Glutamatergic neuron (in vitro differentiated cells): ENCODE results near the gene LAMC2. TPM values are rescaled to one million over a fixed set of nuclear protein-coding genes. Genes with fewer than 3 reads are reported as not detected.
A peak's percentile ranks its signal among the peaks of the same experiment; 100 is the strongest.

Source experiments
- DNase-seq: peaks from one replicate; pipeline ENCODE4 v3.0.0; 2022
- H3K27ac Mint-ChIP-seq: one replicate; pipeline ENCODE4 v1.8.0; 2020; ENCODE audit warnings: mild to moderate bottlenecking, mixed read lengths, inconsistent platforms; ENCODE audit not compliant: unreplicated experiment
- H3K27me3 Mint-ChIP-seq: one replicate; pipeline ENCODE4 v1.8.0; 2020; ENCODE audit warnings: mild to moderate bottlenecking, moderate library complexity, mixed read lengths, inconsistent platforms; ENCODE audit not compliant: unreplicated experiment
- H3K36me3 Mint-ChIP-seq: one replicate; pipeline ENCODE4 v1.8.0; 2020; ENCODE audit warnings: mild to moderate bottlenecking, mixed read lengths, inconsistent platforms; ENCODE audit not compliant: unreplicated experiment
- H3K4me1 Mint-ChIP-seq: one replicate; pipeline ENCODE4 v1.8.0; 2020; ENCODE audit warnings: mild to moderate bottlenecking, low read depth, mixed read lengths, inconsistent platforms; ENCODE audit not compliant: unreplicated experiment
- H3K4me3 Mint-ChIP-seq: one replicate; pipeline ENCODE4 v1.8.0; 2020; ENCODE audit warnings: mild to moderate bottlenecking, mixed read lengths, inconsistent platforms; ENCODE audit not compliant: unreplicated experiment
- H3K9me3 Mint-ChIP-seq: one replicate; pipeline ENCODE4 v1.8.0; 2020; ENCODE audit warnings: mild to moderate bottlenecking, moderate library complexity, mixed read lengths, inconsistent platforms; ENCODE audit not compliant: unreplicated experiment
- total RNA-seq: library from RNA; stranded (reverse); fragmentation: NEBNext Ultra II Directional; extraction: Animal tissue kit (Norgen Biotek cat#: 25700); gene quantifications from one replicate; pipeline ENCODE4 v1.2.1, GENCODE V29; 2021; ENCODE audit not compliant: unreplicated experiment
- TF ChIP-seq, protein P1 (sequence below): fragments of 200-600 bp; sonication (generic); IDR thresholded peaks from one replicate; pipeline ENCODE4 v1.5.0; 2021; ENCODE audit not compliant: partially characterized antibody, unreplicated experiment

Gene LAMC2
- total RNA-seq, 1 donor from 2014 or later, result 2.8 TPM

DNA sequence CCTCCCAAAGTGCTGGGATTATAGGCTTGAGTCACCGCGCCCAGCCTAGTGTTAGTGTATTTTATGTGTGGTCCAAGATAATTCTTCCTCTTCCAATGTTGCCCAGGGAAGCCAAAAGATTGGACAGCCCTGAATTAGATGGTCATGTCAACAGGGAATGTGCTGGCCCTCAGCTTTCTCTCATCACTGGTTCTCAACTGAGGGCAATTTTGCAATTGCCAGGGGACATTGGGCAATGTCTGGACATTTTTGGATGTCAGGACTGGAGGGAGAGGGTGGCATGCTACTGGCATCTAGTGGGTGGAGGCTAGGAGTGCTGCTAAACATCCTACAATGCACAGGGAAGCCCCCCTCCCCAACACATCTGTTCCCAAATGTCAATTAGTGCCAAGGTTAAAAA, 95.0 kb downstream of the LAMC2 start:
- DNase-seq, result no peak
- Mint-ChIP-seq H3K27ac (peak overlapping the region; percentile 28), H3K27me3 (peaks cover 3% of the 10 kb centered on the region), H3K9me3 (peaks cover 5% of the 10 kb centered on the region), H3K4me1 (peaks cover 46% of the 10 kb centered on the region), H3K36me3 (no peaks in the 10 kb centered on the region), H3K4me3 (no peak overlapping the region)
- TF ChIP-seq, protein P1, sequence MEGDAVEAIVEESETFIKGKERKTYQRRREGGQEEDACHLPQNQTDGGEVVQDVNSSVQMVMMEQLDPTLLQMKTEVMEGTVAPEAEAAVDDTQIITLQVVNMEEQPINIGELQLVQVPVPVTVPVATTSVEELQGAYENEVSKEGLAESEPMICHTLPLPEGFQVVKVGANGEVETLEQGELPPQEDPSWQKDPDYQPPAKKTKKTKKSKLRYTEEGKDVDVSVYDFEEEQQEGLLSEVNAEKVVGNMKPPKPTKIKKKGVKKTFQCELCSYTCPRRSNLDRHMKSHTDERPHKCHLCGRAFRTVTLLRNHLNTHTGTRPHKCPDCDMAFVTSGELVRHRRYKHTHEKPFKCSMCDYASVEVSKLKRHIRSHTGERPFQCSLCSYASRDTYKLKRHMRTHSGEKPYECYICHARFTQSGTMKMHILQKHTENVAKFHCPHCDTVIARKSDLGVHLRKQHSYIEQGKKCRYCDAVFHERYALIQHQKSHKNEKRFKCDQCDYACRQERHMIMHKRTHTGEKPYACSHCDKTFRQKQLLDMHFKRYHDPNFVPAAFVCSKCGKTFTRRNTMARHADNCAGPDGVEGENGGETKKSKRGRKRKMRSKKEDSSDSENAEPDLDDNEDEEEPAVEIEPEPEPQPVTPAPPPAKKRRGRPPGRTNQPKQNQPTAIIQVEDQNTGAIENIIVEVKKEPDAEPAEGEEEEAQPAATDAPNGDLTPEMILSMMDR, result no peak

DNA sequence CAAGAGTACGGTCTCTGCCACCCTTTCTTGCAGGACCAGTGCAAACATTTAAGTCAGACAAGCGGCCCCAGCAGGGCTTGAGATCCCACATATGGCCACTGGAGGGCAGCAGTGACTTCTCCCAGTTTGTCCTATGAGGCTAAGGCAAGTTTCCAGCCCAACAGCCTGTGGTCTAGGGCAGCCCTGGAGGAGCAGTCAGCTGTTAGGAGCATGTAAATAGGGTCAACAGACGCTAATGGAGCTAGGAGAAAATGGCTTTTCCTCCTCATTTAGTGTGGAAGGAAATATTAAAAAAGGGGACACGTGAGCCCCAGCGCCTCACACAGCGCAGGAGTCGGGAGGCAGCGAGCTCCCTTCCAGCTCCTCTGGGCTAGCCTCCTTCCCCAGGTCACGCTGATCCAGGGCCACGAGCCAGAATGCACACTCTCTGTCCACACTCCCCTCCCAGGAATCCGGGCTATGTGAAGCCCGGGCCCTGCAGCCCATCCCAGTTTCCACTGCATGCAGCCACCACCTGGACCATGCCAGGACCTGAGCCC, 95.6 kb downstream of the LAMC2 start:
- H3K4me1 Mint-ChIP-seq, result peaks cover 45% of the 10 kb centered on the region
- TF ChIP-seq, protein P1, result peak; percentile 90
- peaks cover 5% of the 10 kb centered on the region for H3K9me3 Mint-ChIP-seq
- peak; percentile 93 for DNase-seq
- H3K27ac Mint-ChIP-seq, result peak overlapping the region; percentile 45
- peaks cover 3% of the 10 kb centered on the region for H3K36me3 Mint-ChIP-seq
- H3K4me3 Mint-ChIP-seq, result no peak overlapping the region
- H3K27me3 Mint-ChIP-seq, result peaks cover 2% of the 10 kb centered on the region

DNA sequence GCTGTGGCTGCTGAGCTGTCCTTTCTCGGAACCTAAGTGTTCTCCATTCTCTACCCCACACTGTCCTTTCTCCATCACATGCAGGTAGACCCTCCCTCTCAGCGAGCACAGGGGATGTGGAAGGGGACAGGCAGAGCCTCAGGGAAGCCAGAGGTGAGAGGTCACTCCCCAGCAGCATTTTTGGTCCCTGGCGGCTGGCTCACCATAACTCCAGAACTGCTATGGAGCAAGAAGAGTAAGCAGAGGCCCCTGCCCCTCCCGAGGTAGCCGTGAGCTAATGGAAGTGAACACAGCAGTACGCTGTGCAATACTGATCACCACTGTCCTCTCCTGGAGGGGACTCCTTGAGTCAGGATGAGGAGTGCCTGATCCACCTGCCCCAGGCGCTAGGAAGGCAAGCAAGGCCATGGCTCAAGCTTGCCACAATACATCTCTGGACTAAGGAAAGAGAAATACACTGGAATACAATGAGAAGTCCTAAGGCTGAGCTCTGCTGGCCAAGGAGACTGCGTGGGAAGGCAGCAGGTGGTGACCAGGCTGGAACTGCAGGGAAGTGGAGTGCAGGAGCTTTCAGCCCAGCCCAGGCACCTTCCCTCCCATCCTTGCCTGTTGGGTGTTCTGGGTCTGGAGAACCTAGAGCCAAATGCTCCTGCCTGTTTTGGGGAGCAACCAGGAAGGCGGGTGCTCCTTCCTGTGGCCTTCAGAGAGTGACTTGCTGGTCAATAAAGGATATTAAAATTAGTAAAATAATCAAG, 96.2 kb downstream of the LAMC2 start:
- peak overlapping the region; percentile 45 for H3K27ac Mint-ChIP-seq
- no peak overlapping the region for H3K4me3 Mint-ChIP-seq
- H3K27me3 Mint-ChIP-seq, result peaks cover 2% of the 10 kb centered on the region
- peaks cover 5% of the 10 kb centered on the region for H3K9me3 Mint-ChIP-seq
- H3K4me1 Mint-ChIP-seq, result peaks cover 42% of the 10 kb centered on the region
- peaks cover 6% of the 10 kb centered on the region for H3K36me3 Mint-ChIP-seq
- TF ChIP-seq, protein P1, result no peak
- DNase-seq, result no peak

DNA sequence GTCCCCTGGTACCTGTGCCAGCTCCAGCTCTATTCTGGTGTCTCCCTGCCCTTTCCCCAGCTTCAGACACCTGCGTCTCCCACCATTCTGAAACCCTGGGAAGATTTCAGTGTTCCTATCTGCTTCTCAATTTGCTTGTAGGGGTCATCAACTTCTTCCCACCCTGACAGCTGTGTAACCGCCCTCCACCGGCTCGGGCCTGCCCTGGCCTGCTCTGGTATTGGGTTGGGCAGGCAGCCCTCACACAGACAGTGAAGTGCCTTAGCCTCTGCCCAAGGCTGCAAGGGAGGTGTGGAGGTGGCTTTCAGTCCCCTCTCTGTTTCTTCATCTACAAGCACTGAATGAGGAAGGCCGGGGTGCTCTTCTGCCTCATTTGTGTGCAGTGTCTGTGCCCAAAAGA, 97.2 kb downstream of the LAMC2 start:
- TF ChIP-seq, protein P1, result no peak
- H3K27me3 Mint-ChIP-seq, result peaks cover 1% of the 10 kb centered on the region
- H3K27ac Mint-ChIP-seq, result no peak overlapping the region
- H3K4me1 Mint-ChIP-seq, result peaks cover 36% of the 10 kb centered on the region
- DNase-seq, result no peak
- H3K9me3 Mint-ChIP-seq, result peaks cover 7% of the 10 kb centered on the region
- peaks cover 6% of the 10 kb centered on the region for H3K36me3 Mint-ChIP-seq
- peak overlapping the region; percentile 49 for H3K4me3 Mint-ChIP-seq

DNA sequence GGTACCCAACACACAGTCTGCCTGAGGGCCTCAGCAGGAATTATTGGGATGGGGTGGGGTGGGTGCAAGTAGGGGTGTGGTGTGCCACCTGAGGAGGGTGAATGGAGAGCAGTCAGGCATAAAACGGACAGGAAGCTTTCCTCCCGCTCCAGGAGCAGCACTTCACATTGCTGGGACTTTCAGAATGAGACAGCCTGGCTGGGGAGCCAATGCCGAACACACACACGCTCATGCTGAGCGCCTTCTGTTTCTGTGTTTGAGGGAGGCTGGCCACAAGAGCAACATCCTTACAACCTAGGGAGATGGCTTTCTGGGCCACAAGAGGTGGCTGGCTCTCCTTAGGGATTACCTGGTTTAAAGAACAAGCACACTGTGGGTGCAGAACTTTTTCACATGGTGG, 98.0 kb downstream of the LAMC2 start:
- Mint-ChIP-seq H3K4me3 (no peak overlapping the region), H3K36me3 (peaks cover 10% of the 10 kb centered on the region), H3K4me1 (peaks cover 32% of the 10 kb centered on the region), H3K9me3 (peaks cover 11% of the 10 kb centered on the region), H3K27ac (no peak overlapping the region), H3K27me3 (peaks cover 5% of the 10 kb centered on the region)
- no peak for DNase-seq
- TF ChIP-seq, protein P1, result no peak
